HFFc6 (cell line): ENCODE data around the gene ASB2. TPM values are rescaled to one million over a fixed set of nuclear protein-coding genes. Genes with fewer than 3 reads are reported as not detected.

Experiments
- DNase-seq: peaks from one replicate; pipeline ENCODE4 v3.0.0-alpha.2; 2018
- H3K27ac Mint-ChIP-seq: 2 replicates; pipeline ENCODE4 v1.8.0; 2020; ENCODE audit warnings: mild to moderate bottlenecking, mixed read lengths
- H3K27me3 Mint-ChIP-seq: 2 replicates; pipeline ENCODE4 v1.8.0; 2021; ENCODE audit warnings: mild to moderate bottlenecking, moderate library complexity, mixed read lengths; ENCODE audit not compliant: insufficient read depth
- H3K36me3 Mint-ChIP-seq: 2 replicates; pipeline ENCODE4 v1.8.0; 2021; ENCODE audit warnings: low read depth, mixed read lengths
- H3K4me1 Mint-ChIP-seq: 2 replicates; pipeline ENCODE4 v1.8.0; 2020; ENCODE audit warnings: low read depth, mixed read lengths
- H3K4me3 Mint-ChIP-seq: 2 replicates; pipeline ENCODE4 v1.8.0; 2020; ENCODE audit warnings: mild to moderate bottlenecking, moderate library complexity, mixed read lengths
- H3K9me3 Mint-ChIP-seq: 2 replicates; pipeline ENCODE4 v1.8.0; 2020; ENCODE audit warnings: mild to moderate bottlenecking, mixed read lengths
- CTCF ChIP-seq: fragments of 200-600 bp; sonication (generic); IDR thresholded peaks from 2 replicates; pipeline ENCODE4 v1.5.0; 2021; ENCODE audit warnings: antibody characterized with exemption, mild to moderate bottlenecking
- total RNA-seq, 6 experiments: library from RNA; stranded (reverse); fragmentation: NEBNext Ultra II Directional; extraction: Animal tissue kit (Norgen Biotek cat#: 25700); gene quantifications; 2 replicates in 1 of 6; 3 replicates in 5 of 6; pipeline ENCODE4 v1.2.3, GENCODE V29; 2021

The ASB2 gene
- total RNA-seq, 6 experiments from 2014 or later: not detected

GRCh38 chr14:93925374-93925895 is 50.9 kb downstream of the ASB2 start:
- TF ChIP-seq CTCF: no peak
- H3K27ac Mint-ChIP-seq: no peak overlapping the region
- no peaks in the 10 kb centered on the region for H3K9me3 Mint-ChIP-seq
- no peaks in the 10 kb centered on the region for H3K4me1 Mint-ChIP-seq
- DNase-seq: no peak
- no peak overlapping the region for H3K4me3 Mint-ChIP-seq
- no peaks in the 10 kb centered on the region for H3K36me3 Mint-ChIP-seq
- peaks cover 22% of the 10 kb centered on the region for H3K27me3 Mint-ChIP-seq

GRCh38 chr14:93924592-93925355 is 51.6 kb downstream of the ASB2 start:
- H3K27me3 Mint-ChIP-seq: peaks cover 24% of the 10 kb centered on the region
- H3K4me3 Mint-ChIP-seq: no peak overlapping the region
- DNase-seq: no peak
- no peaks in the 10 kb centered on the region for H3K4me1 Mint-ChIP-seq
- peaks cover 1% of the 10 kb centered on the region; the same call in 1 of the 2 replicates for H3K9me3 Mint-ChIP-seq
- H3K36me3 Mint-ChIP-seq: no peaks in the 10 kb centered on the region
- H3K27ac Mint-ChIP-seq: no peak overlapping the region
- TF ChIP-seq CTCF: no peak

GRCh38 chr14:93923626-93924025 is 52.7 kb downstream of the ASB2 start:
- DNase-seq: no peak
- H3K4me1 Mint-ChIP-seq: no peaks in the 10 kb centered on the region
- H3K27ac Mint-ChIP-seq: no peak overlapping the region
- no peak overlapping the region for H3K4me3 Mint-ChIP-seq
- peaks cover 5% of the 10 kb centered on the region; the same call in 1 of the 2 replicates for H3K9me3 Mint-ChIP-seq
- H3K27me3 Mint-ChIP-seq: peaks cover 20% of the 10 kb centered on the region
- TF ChIP-seq CTCF: no peak
- H3K36me3 Mint-ChIP-seq: no peaks in the 10 kb centered on the region

GRCh38 chr14:93921001-93921806 is 55.2 kb downstream of the ASB2 start:
- H3K27ac Mint-ChIP-seq: no peak overlapping the region
- DNase-seq: no peak
- H3K4me3 Mint-ChIP-seq: no peak overlapping the region
- H3K9me3 Mint-ChIP-seq: peaks cover 5% of the 10 kb centered on the region; the same call in 1 of the 2 replicates
- TF ChIP-seq CTCF: no peak
- no peaks in the 10 kb centered on the region for H3K4me1 Mint-ChIP-seq
- no peaks in the 10 kb centered on the region for H3K36me3 Mint-ChIP-seq
- peaks cover 19% of the 10 kb centered on the region for H3K27me3 Mint-ChIP-seq

- DNase-seq: no peak
- H3K27me3 Mint-ChIP-seq: peaks cover 7% of the 10 kb centered on the region
- H3K36me3 Mint-ChIP-seq: no peaks in the 10 kb centered on the region
- no peak for TF ChIP-seq CTCF
- no peak overlapping the region for H3K27ac Mint-ChIP-seq
- no peaks in the 10 kb centered on the region for H3K4me1 Mint-ChIP-seq
- H3K4me3 Mint-ChIP-seq: no peak overlapping the region
- H3K9me3 Mint-ChIP-seq: peaks cover 11% of the 10 kb centered on the region; the same call in 1 of the 2 replicates
These were observed 59.2 kb downstream of the ASB2 start for GRCh38 chr14:93917141-93917540.
